Activated T-cell treated with anti-CD3 and anti-CD28 coated beads, Interleukin-2, amount 50 U/mL, for 48 hours (primary cell): Measurements from ENCODE around the gene CELF1.

ENCODE experiments used
- DNase-seq, 2 experiments: peaks; one replicate each; pipeline ENCODE4 v3.0.0-alpha.2; 2020

Gene CELF1

DNA sequence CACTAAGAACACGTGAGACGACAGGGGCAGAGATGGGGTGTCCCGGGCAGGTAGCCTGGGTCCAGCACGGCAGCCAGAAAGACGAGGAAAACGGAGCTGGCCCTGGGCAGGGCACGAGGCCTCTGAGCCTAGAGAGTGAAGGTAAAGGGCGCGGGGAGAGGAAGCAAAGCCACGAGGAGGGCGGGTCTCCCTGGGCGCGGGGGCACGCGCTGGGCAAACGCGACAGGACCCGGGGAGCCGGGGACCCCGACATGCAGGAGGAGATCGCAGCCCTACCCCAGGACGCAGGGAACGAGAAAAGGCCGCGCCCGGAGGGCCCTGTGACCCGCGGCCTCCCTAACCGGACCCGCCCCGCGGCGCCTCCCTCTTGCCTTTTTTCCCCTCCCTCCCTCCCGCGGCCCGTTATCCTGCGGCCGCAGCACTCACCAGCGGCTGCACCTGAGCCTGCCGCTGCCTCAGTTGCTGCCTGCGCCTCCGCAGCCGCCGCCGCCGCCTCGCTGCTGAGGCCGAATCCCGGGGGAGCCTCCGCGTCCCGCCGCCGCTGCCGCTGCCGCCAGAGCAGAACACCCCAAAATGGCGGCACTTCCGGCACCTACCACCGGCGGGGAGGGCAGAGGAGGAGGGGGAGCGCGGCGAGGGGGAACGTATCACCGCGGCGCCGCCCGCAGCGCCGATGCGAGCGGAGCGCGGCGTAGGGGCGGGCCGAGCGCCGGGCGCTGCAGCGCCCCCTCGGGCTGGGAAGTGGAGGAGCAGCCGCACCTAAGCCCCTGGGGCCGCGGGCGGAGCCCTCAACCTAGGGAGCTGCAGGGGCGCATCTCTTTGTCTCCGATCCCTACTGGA lies at the start of gene CELF1:
CELF1 (minus strand) TSS at position 567 of the 840 bp plus-strand sequence. CDS start 53,609 bp downstream, outside the sequence.
- peak; percentile 94 to 96 for DNase-seq

DNA sequence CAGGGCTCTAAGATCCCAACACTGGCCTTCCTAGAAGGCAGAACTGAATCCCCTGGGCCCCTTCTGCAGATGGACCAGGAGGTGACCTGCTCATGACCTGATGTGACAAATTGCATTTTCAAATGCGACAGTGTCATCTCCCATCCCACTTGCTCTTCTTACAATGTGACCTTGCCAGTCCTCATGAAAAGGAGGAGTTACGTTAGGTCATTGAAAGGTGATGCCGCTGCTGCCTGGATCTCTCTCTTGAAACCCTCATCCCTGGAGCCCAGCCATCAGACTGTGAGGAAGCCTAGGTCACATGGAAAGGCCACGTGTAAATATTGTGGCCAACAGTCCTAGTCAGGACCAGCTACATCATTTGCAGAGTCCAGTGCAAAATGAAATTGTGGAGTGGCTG lies 47.0 kb upstream of the CELF1 start:
- DNase-seq: no peak

DNA sequence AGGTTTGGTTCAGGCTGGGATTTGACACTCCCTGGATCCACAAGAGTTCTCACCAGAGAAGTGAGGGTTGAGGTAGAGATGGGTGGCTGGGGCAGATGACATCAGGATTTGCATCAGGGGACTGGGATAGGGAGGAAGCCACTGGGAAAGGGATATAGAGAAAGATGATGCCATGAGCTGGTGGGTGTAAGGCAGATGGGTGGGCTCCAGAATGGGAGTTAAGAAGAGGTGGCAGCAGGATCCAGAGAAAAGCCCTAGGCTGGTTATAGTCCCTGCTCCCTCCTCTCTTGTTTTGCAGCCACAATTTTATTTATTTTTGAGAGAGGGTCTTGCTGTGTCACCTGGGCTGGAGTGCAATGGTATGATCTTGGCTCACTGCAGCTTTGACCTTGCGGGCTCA lies 43.0 kb upstream of the CELF1 start:
- DNase-seq: no peak

DNA sequence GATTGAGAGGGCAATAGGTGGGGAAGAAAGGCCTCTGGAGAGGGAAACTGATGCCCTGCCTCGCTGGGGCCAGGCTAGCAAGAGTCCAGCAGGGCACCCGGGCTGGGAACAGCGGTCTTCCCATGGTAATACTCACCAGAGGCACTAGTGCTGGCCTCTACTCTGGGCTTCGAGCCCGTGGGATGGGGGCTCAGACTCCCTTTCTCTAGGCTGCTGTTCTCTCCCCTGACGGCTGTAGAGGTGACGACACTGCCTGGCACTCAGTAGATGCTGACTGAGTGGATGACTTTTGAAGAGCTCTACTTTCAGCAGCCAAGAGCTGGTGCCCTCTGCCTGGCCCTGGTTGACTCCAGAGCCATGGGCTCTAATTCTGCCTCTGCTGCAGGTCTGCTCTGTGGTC lies 42.1 kb upstream of the CELF1 start:
- DNase-seq: no peak

DNA sequence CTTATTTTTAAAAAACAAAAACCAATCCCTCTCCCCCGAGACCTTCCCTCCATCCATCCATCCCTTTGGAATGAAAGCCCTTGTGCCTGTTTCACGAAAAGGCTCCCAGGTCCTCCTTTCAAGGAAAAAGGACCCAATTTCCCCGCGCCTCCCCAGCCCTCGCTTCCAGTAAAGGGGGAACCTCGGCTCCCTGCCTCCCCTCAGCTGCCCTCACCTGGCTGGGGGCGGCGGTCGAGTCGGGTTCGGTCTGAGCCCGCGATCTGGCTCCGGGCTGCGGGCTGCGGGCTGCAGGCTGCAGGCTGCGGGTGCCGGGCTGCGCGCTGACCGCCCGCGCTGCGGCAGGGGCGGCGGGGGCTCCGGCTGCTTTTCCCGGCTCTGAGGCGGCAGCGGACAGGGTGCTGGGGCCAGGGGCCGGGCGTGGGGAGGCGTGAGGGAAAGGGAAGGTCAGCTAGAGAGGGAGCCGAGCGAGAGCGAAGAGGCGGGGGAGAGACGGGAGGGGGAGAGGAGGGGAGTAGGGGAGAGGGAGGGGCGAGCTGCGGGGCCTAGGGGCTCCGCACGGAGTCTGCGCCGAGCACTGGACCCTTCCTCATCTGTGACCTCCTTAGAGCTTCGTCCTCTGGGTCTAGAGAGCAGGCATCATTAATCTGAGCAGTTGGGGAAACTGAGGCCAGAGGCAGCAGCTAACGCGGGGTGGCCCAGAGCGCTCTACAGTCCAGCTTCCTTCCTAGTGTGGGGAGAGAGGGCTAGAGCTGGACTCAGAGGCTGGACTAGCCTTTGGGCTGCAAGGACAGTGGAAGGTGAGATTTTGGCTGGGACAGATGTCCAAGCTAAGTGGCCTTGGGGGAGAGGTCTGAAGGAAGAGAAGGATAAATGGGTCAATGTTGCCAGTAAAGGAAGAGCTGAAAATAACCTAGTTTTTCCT lies 41.3 kb upstream of the CELF1 start, which contains the start of gene C1QTNF4:
C1QTNF4 (minus strand) TSS at position 478 of the 922 bp plus-strand sequence. CDS start 3,601 bp downstream, outside the sequence.
- no peak for DNase-seq

DNA sequence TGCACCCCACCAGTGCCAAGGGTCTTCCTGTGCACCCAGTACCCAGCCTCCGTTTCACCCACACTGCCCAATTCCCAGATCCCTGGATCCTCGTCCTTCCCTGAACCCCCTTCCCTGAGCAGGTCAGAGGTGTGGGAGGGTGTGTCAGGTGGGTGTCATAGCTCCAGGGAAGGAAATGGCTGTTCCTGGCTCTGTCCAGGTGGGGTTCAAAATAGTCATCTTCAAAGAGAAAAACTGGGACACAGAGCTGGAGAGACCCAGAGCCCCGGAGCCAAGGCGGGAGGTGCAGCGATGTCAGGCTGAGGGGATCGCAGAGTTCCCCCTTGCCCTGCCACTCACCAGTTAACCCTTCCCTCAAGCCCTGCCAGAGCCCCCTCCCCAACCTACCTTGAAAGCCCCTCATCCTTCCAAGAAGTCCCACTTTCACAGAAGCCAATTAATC lies 40.6 kb upstream of the CELF1 start:
- no peak for DNase-seq

DNA sequence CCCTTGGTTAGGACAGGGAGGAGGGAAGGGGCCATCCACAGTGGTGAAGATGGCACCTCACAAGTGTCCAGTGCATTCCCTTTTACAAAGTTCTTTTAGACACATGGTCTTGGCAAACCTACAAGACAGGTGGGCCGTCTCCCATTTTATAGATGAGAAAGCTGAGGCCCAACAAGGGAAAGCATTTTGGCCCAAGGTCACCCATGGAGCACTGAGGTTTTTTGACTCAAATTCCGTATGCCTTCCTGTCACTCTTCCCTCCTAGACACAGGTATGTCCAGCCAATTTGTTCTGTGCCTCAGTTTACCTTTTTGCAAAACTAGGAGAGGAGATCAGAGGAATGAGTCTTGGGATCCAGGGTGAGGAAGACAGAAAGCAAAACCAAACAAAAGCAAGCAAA lies 40.0 kb upstream of the CELF1 start:
- no peak for DNase-seq

DNA sequence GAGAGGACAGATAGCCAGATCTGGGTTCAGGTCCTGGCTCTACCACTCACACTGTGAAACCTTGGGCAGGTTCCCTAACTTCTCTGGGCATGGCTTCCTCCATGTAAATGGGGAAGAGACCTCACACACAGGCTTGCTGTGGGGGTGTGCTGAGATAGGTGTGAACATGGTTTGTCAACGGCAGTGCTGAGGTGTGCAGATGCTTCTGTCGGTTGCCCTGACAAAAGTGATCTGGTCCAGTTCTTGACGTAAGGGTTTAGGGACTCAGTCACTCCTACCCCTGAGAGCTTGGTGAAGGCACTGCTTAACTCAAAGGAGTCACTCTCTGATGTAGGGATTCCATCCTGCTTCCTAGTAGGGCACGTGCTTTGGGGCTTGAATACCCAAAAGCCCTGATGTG lies 39.3 kb upstream of the CELF1 start:
- DNase-seq: no peak

DNA sequence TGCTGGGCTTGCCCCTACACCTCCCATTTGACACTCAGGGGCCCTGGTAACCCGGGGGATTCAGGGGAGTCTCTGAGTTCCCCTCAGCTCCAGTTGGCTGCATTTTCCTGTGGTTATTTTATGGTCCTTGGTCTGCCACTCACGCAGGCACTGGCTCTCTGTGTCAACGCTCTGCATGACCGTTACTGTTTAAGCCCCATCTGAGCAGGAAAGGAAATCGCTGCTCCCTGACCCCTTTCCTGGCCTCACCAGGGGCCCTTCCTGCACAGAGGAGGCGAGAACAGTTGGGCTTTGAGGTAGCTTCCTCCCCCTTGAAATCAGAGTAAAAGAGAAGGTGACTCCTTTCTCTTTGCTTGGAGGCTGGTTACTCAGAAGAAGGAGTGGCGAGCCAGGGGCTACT lies 38.8 kb upstream of the CELF1 start:
- DNase-seq: no peak

DNA sequence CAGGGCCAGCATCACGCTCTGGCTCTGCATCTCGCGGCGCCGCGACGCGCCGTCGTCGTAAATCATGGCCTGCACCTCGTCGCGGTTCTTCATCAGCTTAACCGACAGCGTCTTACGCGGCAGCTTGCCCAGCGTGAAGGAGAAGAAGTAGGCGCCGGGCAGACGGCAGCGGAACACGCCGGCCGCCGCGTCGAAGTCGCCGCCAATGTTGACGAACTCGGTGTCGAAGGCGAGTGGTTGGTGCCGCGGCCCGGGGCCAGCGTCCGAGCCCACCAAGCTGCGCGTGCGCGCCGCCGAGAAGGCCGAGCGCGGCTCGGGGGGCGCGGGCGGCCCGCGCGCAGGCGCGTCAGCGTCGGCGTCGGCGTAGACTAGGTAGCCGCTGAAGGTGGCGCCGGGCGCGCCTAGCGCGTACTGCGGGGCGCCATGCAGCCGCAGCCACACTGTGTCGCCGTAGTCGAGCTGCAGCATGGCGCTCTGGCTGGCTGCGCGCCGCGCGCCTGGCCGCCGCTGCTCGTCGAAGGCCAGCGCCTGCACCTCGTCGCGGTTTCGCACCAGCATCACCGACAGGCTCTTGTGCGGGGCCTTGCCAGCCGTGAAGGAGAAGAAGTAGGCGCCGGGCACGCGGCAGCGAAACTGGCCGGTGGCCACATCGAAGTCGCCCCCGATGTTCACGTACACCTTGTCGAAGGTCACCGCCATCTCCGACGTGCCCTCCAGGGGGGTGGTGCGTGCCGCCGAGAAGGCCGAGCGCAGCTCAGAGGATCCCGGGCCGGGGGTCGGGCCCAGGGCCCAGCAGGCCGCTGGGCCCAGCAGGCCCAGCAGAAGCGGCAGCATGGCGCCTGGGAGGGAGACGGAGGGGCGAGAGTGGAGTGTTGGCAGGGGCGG lies 37.3 kb upstream of the CELF1 start:
- DNase-seq: no peak

DNA sequence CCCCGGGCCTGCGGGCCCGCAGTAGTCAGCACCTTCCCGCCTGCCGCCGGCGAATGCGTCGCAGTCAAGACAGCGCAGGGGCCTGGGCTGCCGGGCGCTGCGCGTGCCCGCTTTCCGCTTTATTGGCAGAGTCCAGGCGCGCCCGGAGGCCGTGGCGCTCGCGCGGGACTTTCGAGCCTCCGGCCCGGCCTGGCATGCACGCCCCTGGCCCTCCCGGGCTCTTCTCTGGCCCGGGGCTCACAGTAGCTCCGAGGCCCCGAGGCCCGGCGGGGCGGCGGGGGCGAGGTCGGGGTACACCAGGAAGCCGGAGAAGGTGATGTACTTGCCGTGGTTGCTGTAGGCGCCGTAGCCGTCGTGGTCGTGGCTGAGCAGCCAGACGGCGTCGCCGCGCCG lies 36.6 kb upstream of the CELF1 start:
- no peak for DNase-seq

DNA sequence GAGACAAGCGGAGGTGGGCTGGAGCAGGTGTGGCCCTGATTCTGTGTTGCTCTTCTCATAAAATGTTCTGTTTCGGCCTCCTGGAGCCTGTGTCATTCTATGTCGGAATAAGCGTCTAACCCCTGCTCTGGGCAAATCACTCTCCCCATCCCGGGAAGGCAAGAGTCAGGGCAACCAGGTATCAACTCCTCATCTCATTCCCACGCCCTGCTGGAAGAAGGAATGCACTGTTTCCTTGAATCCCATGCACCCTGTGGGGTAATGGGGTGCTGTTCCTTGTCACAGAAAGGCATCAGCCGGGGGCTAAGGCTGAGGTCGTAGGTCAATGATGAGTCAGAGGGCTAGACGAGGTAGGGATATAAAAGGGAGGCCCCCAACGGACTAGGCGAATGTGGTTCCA lies 36.2 kb upstream of the CELF1 start:
- no peak for DNase-seq

DNA sequence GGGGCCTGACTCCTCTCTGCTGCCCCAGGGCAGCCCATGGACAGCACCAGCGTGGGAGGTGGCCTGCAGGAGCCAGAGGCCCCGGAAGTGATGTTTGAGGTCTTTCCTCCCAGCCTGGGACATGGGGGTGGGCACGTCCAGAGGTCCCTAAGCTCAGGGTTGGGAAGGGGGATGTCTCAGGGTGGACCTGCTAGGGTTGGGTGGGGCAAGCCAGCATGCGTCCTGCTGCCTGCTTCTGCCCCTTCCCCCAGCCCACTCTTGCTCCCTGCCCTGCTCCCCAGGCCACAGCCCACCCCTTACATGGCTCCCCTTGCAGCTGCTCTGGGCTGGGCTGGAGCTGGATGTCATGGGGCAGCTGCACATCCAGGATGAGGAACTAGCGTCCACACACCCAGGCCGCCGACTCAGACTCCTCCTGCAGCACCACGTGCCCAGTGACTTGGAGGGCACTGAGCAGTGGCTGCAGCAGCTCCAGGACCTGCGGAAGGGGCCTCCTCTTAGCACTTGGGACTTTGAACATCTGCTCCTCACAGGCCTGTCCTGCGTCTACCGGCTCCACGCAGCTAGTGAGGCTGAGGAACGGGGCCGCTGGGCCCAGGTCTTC lies 34.9 kb upstream of the CELF1 start:
- DNase-seq: no peak

DNA sequence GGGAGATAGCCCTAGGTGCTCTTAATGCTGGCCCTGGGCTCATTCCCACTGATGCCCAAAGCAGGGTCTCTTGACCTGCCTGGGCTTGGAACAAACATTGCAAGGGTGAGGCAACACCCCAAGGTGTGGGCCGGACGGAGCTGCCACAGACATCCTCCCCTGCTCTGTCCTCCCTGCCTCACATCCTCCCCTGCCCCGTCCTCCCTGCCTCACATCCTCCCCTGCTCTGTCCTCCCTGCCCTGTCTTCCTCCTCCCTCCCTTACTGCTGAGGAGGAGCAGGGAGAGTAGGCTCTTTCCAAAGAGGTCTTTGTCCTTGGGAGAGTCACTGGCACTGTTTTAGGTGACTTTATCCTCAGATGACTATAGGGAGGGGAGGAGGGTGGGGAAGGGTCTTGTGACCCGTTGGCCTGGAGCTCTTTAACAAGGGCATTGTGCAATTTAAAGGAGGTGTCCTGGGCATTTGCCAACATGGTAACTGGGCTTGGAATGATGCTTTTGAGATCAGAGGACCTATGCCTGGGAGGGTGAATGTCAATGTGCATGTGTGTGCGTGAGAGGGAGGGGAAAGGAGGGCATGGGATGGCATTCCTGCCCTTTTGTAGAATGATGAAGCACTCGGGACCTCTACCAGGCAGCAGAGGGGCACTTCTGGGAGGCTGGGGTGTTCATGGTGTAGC lies 34.2 kb upstream of the CELF1 start:
- DNase-seq: no peak

DNA sequence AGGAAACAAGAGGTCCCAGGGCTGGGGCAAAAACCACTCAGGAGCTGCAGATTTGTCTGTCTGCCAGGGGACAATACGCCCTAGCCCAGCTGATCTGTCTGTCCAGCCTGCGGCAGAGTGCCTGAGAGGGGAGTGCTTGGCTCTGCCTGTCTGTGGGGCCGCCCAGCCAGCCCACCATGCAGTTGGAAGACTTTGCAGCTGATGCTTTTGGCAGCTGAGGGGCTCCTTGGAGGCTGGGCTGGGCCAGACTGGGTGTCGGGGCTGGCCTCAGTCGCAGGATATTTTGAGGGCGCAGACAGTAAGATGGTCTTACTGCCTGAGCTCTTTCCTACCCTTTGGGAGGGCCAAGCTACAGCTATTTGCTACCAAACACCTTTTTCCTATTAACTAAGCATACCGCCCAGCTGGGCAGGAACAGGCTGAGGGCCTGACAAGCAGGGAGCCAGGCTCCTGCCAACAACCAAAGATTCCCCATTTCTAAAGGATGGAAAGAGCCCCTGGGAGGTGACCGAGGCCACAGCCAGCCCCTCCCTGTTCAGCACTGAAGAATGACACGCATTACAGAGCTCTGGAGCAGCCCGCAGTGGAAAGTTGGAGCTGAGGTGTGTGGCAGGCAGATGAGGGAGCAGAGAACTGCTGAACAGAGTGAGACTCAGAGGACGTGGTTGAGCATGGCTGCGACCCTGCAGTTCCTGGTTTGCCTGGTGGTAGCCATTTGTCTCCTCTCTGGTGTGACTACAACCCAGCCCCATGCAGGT lies 33.3 kb upstream of the CELF1 start, which contains the start of gene FAM180B:
FAM180B (plus strand) TSS at position 581 of the 758 bp plus-strand sequence; CDS start at position 672, 91 bp downstream.
- DNase-seq: no peak

DNA sequence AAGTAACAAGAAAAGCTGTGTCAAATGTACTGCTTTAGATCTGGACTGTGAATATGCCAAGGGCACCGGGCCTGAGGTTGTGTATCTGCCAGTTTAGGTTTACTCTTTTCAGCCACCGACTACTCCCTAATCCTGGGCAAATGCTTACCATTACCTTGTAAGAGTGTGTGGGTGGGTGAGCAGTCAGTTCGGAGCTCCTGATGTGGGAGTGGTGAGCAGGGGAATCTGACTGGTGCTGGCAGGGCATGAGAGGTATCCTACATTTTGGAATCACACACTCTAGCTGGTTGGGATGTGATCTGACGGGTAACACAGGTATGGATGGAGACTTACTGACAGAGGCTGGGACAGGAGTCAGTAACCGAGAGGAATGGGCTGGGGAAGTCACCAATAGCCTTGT lies 30.9 kb upstream of the CELF1 start:
- no peak for DNase-seq

DNA sequence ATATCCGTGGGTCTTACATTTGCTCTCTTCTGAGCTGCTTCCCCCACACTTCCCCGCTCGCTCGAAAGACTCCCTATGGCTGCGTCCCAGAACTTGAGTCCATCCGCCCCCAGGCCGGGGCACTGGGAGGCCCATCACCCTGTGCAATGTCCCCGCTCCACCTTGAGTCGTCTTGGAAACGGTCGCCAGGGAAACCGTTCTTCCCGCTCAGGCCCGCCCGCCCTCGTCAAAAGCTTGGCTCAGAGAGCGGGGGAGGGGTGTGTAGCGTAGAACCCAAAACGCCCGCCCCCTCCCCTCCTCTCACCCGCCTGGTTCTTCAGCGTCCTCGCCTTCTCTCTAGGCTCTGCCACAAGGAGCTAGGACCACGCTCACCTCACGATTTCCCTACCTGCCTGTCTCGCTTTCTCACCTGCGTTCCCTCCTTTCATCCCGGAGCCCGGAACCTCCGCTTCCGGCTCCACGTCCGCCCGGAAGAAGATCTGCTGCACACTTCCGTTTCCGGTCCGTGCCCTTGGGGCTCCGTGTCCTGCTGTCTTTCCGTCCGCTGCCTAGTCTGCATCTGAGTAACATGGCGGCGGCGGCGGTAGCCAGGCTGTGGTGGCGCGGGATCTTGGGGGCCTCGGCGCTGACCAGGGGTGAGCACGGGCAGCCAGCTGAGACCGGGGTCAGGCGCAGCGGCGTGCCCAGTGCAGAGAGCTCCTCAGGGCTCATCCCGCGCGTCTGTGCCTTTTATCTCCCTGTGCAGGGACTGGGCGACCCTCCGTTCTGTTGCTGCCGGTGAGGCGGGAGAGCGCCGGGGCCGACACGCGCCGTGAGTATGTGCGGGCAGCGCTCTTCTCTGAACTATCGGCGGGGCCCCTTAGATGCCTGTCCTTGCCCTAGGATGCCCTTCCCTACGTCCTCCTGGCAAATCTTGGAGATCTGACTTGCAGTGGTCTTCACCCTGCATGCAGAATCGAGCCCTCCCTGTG lies 25.9 kb upstream of the CELF1 start, which contains the start of the genes KBTBD4 and NDUFS3:
KBTBD4 (minus strand) TSS at position 447 of the 971 bp plus-strand sequence; CDS start at position 428, 19 bp downstream.
NDUFS3 (plus strand) TSS at position 551 of the 971 bp plus-strand sequence; CDS start at position 569, 18 bp downstream.
- peak; percentile 95 to 98 for DNase-seq

DNA sequence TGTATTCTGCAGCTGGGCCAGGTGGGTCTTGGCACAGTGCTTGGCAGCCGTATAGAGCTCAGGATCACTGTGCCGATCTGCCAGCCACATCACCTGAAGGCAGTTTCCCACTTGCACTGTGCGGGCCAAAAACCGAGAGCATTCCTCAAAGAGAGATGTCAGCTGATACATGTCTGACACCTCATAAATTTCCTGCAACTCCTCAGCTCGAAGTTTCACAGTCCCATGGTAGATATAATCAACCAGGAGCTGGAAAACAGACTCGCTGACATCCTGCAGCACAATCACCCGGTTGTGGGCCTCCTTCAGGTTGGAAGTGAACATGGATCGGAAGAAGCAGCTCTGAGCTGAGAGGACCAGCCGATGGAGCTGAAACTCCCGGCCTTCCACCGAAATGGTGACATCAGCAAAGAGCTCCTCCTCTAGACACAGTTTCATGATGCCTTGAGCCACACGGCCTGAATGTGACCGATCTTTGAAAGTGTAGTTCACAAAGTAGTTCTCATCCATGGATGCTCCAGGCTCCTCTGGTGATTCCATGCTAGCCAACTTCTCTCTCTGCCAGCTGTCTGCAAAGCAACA lies 24.6 kb upstream of the CELF1 start:
- DNase-seq: no peak

DNA sequence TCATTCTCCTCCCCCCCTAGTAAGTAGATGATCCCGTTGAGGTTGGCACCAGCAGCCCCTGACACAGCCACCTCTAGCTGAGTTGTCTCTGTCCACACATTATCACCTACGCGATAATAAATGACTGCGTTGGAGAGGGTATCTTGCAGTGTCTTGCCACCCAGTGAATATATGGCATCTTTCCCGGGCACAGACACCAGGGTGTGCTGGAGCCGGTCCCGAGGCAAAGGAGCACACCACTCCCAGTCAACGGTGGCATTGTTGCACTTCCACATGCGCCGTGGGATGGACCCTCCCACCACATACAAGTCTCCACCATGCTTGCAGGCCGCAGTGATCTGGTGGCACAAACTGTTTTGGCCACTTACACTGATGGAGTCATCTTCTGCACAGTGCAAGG lies 20.4 kb upstream of the CELF1 start:
- DNase-seq: no peak
